Gastrocnemius medialis (tissue), 4 donors: ENCODE data around the gene MAST2. TPM values are rescaled to one million over a fixed set of nuclear protein-coding genes. Genes with fewer than 3 reads are reported as not detected.
"Not testable (repeated sequence)": the region's sequence is repeated elsewhere in the genome, so short reads cannot be mapped to it uniquely, and the experiment has no call there.

ENCODE experiments used
- ATAC-seq, 2 donors: fragments of 150-250 bp; one replicate each; pipeline ENCODE4 v1.9.1; 2016
- DNase-seq, 2 donors: peaks; one replicate each; pipeline ENCODE4 v3.0.0-alpha.2; 2019
- H3K27ac ChIP-seq, 4 donors: fragments of 200-600 bp; sonication (generic); 1 replicate in 1 of 4; 2 replicates in 3 of 4; pipeline ENCODE4 v1.5.1; 2016 to 2018; ENCODE audit warnings: mild to moderate bottlenecking in 2 of 4, moderate library complexity in 1 of 4
- H3K27me3 ChIP-seq, 3 donors: fragments of 200-600 bp; sonication (generic) in 2 of 3; 1 replicate in 1 of 3; 2 replicates in 2 of 3; pipeline versions ENCODE4 v1.5.1 to v1.6.0; 2016 to 2019; ENCODE audit warnings: mild to moderate bottlenecking in 1 of 3, moderate library complexity in 1 of 3
- H3K36me3 ChIP-seq, 2 donors: fragments of 200-600 bp; sonication (generic) in 1 of 2; one replicate each; pipeline ENCODE4 v1.5.1; 2017 to 2018
- H3K4me1 ChIP-seq, 2 donors: fragments of 200-600 bp; sonication (generic) in 1 of 2; one replicate each; pipeline ENCODE4 v1.5.1; 2016 to 2017; ENCODE audit warnings: mild to moderate bottlenecking in 2 of 2
- H3K4me3 ChIP-seq, 4 donors: fragments of 200-600 bp; sonication (generic) in 3 of 4; 1 replicate in 1 of 4; 2 replicates in 3 of 4; pipeline ENCODE4 v1.5.1; 2016 to 2019; ENCODE audit warnings: mild to moderate bottlenecking in 2 of 4
- H3K9me3 ChIP-seq, 3 donors: fragments of 200-600 bp; sonication (generic) in 2 of 3; 1 replicate in 1 of 3; 2 replicates in 2 of 3; pipeline ENCODE4 v1.5.1; 2016 to 2019
- POLR2A ChIP-seq, 2 donors: fragments of 450-650 bp; IDR thresholded peaks; one replicate each; pipeline ENCODE4 v1.6.1; 2017; ENCODE audit warnings: antibody characterized with exemption in 2 of 2, mild to moderate bottlenecking in 2 of 2, moderate library complexity in 2 of 2
- in situ Hi-C, 4 donors: fragments of 200-750 bp; cut with MboI; loops; one replicate each; pipeline versions ENCODE4 v1.15.0 to v1.8.0; 2017; ENCODE audit warnings: low sequenced_read_pairs in 4 of 4
- intact Hi-C: fragments of 100-400 bp; cut with DNase I; formaldehyde crosslinking; loops from one replicate; pipeline ENCODE4 v1.15.1; 2023; ENCODE audit warnings: low total_unique reads
- total RNA-seq, 4 donors: library from RNA; depleted of rRNA; stranded (reverse); fragments of >200 nt; gene quantifications; one replicate each; pipeline versions ENCODE4 v1.1.0 to v1.2.3, GENCODE V29; 2016
- TF ChIP-seq, protein P1 (sequence below), 5 experiments: fragments of 450-650 bp in 3 of 5; fragments of 200-600 bp in 2 of 5; sonication (generic) in 2 of 5; IDR thresholded peaks in 4 of 5; conservative IDR thresholded peaks in 1 of 5; 1 replicate in 4 of 5; 2 replicates in 1 of 5; pipeline ENCODE4 v1.5.1; 2016 to 2019; ENCODE audit warnings: antibody characterized with exemption in 5 of 5, mild to moderate bottlenecking in 3 of 5, moderate library complexity in 3 of 5

MAST2 gene
- total RNA-seq, 4 donors from 2014 or later, result 110 to 195 (median 162) TPM

DNA sequence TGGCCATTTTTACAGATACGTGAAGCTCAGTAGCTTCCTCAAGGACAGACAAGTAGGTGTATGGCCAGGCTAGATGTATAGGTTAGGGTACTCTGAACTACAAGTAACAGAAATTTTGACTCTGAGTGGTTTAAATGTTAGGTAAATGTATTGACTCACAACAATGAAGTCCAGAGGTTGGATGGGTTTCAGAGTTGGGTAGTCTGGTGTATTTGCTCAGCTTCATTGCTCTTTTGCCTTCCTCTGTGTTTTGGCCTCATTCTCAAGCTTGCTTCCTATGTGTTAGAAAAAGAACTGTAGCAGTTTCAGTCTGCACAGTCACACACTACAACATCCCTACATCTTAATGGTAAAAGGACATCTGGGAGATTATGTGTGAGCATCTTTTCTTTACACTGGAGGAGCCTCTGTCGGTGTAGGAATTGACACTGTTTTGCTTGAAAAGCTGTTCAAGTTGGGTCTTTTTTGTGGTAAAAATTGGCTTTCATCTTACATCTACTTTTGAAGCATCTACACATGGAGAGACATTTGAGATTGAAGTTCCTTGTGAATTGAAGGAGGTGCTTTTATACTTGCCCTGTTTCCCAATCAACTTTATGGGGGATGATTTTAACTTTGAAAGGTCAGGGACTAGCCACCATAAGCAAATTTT is 64.4 kb downstream of the MAST2 start:
- ATAC-seq (no peak), DNase-seq (no peak)
- no peaks in the 10 kb centered on the region for H3K27me3 ChIP-seq
- peaks cover 26 to 31% of the 10 kb centered on the region in 2 donors for H3K4me1 ChIP-seq
- intact Hi-C loops, result no loop called here
- no peaks in the 10 kb centered on the region for H3K9me3 ChIP-seq
- in situ Hi-C loops, result no loop called here
- no peak overlapping the region for H3K27ac ChIP-seq
- no peaks in the 10 kb centered on the region for H3K36me3 ChIP-seq
- H3K4me3 ChIP-seq, result no peak overlapping the region
- no peak for TF ChIP-seq POLR2A (IDR thresholded peaks at IDR 0.05)
- TF ChIP-seq, protein P1, sequence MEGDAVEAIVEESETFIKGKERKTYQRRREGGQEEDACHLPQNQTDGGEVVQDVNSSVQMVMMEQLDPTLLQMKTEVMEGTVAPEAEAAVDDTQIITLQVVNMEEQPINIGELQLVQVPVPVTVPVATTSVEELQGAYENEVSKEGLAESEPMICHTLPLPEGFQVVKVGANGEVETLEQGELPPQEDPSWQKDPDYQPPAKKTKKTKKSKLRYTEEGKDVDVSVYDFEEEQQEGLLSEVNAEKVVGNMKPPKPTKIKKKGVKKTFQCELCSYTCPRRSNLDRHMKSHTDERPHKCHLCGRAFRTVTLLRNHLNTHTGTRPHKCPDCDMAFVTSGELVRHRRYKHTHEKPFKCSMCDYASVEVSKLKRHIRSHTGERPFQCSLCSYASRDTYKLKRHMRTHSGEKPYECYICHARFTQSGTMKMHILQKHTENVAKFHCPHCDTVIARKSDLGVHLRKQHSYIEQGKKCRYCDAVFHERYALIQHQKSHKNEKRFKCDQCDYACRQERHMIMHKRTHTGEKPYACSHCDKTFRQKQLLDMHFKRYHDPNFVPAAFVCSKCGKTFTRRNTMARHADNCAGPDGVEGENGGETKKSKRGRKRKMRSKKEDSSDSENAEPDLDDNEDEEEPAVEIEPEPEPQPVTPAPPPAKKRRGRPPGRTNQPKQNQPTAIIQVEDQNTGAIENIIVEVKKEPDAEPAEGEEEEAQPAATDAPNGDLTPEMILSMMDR (IDR thresholded peaks at IDR 0.05 in 4 of 5, conservative IDR thresholded peaks at IDR 0.05 in 1 of 5), result no peak

DNA sequence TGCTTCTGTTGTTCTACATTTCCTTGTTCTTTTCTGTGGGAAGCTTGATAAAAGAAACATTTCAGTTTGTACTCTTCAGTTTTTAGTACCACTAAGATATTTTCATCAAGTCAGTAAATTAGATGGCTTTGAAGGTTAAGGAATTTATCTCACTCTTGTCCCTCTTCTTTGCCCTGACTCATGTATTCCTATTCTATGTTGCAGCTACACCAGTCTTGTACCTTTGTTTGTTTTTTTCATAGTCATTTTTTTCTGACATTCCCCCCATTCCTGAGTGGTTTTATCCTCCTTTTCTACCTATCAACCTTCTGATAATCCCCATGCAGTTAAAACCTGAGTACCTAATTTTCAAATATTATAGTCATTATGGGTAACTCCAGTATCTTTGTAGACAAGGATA is 65.4 kb downstream of the MAST2 start:
- Histone ChIP-seq H3K36me3 (no peaks in the 10 kb centered on the region), H3K4me1 (peaks cover 19 to 24% of the 10 kb centered on the region in 2 donors), H3K4me3 (no peak overlapping the region), H3K9me3 (no peaks in the 10 kb centered on the region), H3K27me3 (no peaks in the 10 kb centered on the region), H3K27ac (no peak overlapping the region)
- no peak for ATAC-seq
- intact Hi-C loops (no loop called here), in situ Hi-C loops (no loop called here)
- TF ChIP-seq, protein P1 (IDR thresholded peaks at IDR 0.05 in 4 of 5, conservative IDR thresholded peaks at IDR 0.05 in 1 of 5), result no peak
- TF ChIP-seq POLR2A (IDR thresholded peaks at IDR 0.05), result no peak
- no peak for DNase-seq

DNA sequence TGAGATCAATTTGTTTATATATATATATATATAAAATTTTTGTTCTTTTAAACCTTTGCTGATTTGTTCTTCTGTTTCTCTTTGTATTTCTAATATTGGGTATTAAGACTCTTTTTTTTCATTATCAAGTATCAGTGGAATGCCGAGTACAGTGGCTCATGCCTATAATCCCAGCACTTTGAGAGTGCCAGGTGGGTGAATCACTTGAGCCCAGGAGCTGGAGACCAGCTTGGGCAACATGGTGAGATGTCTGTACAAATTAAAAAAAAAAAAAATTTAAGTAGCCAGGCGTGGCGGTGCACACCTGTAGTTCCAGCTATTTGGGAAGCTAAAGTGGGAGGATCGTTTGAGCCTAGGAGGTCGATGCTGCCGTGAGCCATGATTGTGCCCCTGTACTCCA is 67.1 kb downstream of the MAST2 start:
- Histone ChIP-seq H3K27ac (no peak overlapping the region), H3K36me3 (no peaks in the 10 kb centered on the region), H3K4me1 (peaks cover 10 to 19% of the 10 kb centered on the region in 2 donors), H3K9me3 (no peaks in the 10 kb centered on the region), H3K4me3 (no peak overlapping the region), H3K27me3 (no peaks in the 10 kb centered on the region)
- DNase-seq (no peak), ATAC-seq (no peak)
- intact Hi-C loops (no loop called here), in situ Hi-C loops (no loop called here)
- TF ChIP-seq, protein P1 (IDR thresholded peaks at IDR 0.05 in 4 of 5, conservative IDR thresholded peaks at IDR 0.05 in 1 of 5), result no peak
- TF ChIP-seq POLR2A (IDR thresholded peaks at IDR 0.05), result no peak

DNA sequence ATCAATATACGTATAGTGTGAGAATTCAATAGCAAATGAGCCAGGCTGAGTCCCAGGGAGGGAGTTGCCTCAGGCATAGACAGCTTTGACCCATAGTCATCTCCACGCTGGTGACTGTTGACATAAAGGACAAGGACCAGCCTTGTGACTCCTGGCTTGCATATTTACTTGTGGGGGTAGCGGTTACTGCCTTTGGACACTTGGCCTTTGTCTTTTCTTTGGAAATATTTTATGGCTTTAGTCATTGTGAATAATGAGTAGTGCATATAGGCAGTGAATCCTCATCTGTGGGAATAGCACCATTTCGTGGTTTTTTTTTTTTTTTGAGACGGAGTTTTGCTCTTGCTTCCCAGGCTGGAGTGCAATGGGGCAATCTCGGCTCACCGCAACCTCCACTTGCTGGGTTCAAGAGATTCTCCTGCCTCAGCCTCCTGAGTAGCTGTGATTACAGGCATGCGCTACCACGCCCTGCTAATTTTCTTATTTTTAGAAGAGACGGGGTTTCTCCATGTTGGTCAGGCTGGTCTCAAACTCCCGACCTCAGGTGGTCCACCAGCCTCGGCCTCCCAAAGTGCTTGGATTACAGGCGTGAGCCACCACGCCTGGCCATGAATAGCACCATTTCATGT is 68.9 kb downstream of the MAST2 start:
- intact Hi-C loops, DNase-seq: not testable (repeated sequence)

DNA sequence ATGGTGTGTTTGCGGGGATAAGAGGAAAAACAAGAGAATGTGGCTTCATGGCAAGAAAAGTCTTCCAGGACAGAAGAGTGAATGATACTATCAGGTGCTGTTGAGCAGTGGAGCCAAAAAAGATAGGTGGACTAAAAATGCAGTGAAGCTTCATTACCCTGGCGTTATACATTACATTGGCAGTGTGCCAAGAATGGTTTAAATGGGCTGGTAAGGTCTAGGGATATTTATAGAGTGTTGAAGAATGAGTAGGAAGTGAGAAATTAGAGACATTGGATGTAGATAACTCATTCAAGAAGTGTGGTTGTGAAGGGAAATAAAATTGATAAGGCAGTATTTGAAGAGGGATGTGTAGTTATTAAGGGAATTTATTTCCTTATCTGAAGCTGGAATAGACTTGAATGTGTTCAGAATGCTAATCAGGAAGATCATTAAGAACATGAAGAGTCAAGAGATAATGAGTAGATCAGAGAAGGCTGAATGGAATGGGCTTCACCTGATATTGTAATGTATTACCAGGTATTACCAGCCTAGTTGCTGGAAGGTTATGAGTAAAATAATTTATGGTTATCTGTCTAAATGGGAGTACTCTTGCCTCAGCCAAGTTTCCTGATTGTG is 72.7 kb downstream of the MAST2 start:
- DNase-seq (no peak), ATAC-seq (no peak)
- intact Hi-C loops, result no loop called here
- Histone ChIP-seq H3K36me3 (no peaks in the 10 kb centered on the region), H3K4me3 (no peak overlapping the region), H3K27me3 (no peaks in the 10 kb centered on the region), H3K9me3 (no peaks in the 10 kb centered on the region), H3K27ac (no peak overlapping the region), H3K4me1 (peaks cover 0 to 4% of the 10 kb centered on the region in 2 donors)
- in situ Hi-C loops, result no loop called here
- no peak for TF ChIP-seq POLR2A (IDR thresholded peaks at IDR 0.05)
- TF ChIP-seq, protein P1 (IDR thresholded peaks at IDR 0.05 in 4 of 5, conservative IDR thresholded peaks at IDR 0.05 in 1 of 5), result no peak

More for the DNA sequence above, 68.9 kb downstream of the MAST2 start:
- H3K4me3 ChIP-seq, H3K27ac ChIP-seq, in situ Hi-C loops, ATAC-seq, H3K4me1 ChIP-seq, H3K9me3 ChIP-seq, H3K27me3 ChIP-seq, H3K36me3 ChIP-seq: not testable (repeated sequence)
